GM12878 (cell line): Measurements from ENCODE around the gene CASK.

Source experiments
- CTCF ChIP-seq, 3 experiments: IDR thresholded peaks in 2 of 3; conservative IDR thresholded peaks in 1 of 3; 2 replicates each; pipeline ENCODE4 v1.5.1; 2011; ENCODE audit warnings: low read depth in 3 of 3, low read length in 3 of 3, mild to moderate bottlenecking in 3 of 3, control low read depth in 2 of 3, moderate library complexity in 2 of 3, inconsistent platforms in 1 of 3, mixed read lengths in 1 of 3; ENCODE audit not compliant: control insufficient read depth in 2 of 3, insufficient read depth in 1 of 3; ENCODE audit errors: extremely low read depth in 1 of 3
- EGR1 ChIP-seq, 2 experiments: IDR thresholded peaks; 1 replicate in 1 of 2; 2 replicates in 1 of 2; pipeline ENCODE4 v1.6.1; 2011 to 2012; ENCODE audit warnings: low read depth in 2 of 2, low read length in 2 of 2, borderline replicate concordance in 1 of 2, mild to moderate bottlenecking in 1 of 2, moderate library complexity in 1 of 2
- JUNB ChIP-seq: IDR thresholded peaks from 2 replicates; pipeline ENCODE4 v1.6.1; 2016; ENCODE audit warnings: antibody characterized with exemption, mild to moderate bottlenecking
- NBN ChIP-seq: fragments of 450-650 bp; IDR thresholded peaks from 2 replicates; pipeline ENCODE4 v1.6.1; 2016
- POLR2AphosphoS5 ChIP-seq: IDR thresholded peaks from 2 replicates; pipeline ENCODE4 v1.6.1; 2011; ENCODE audit warnings: mild to moderate bottlenecking, low read length, inconsistent platforms
- RAD51 ChIP-seq: fragments of 450-650 bp; IDR thresholded peaks from 2 replicates; pipeline ENCODE4 v1.6.1; 2016; ENCODE audit warnings: moderate library complexity, mild to moderate bottlenecking, inconsistent platforms
- SIN3A ChIP-seq: IDR thresholded peaks from 2 replicates; pipeline ENCODE4 v1.6.1; 2012; ENCODE audit warnings: low read depth, low read length, improper control_type of control experiment
- SMC3 ChIP-seq: IDR thresholded peaks from 2 replicates; pipeline ENCODE4 v1.6.1; 2011; ENCODE audit warnings: low read length, improper control_type of control experiment, borderline replicate concordance
- SUZ12 ChIP-seq: fragments of 200-600 bp; sonication (generic); IDR thresholded peaks from one replicate; pipeline ENCODE4 v1.6.1; 2018; ENCODE audit warnings: antibody characterized with exemption, mild to moderate bottlenecking; ENCODE audit not compliant: unreplicated experiment
- TAF1 ChIP-seq: IDR thresholded peaks from 2 replicates; pipeline ENCODE4 v1.6.1; 2011; ENCODE audit warnings: mild to moderate bottlenecking, low read depth, low read length, borderline replicate concordance
- ZBED1 ChIP-seq: IDR thresholded peaks from 2 replicates; pipeline ENCODE4 v1.6.1; 2016; ENCODE audit warnings: borderline replicate concordance

GRCh38 chrX:41895826-41896225, 27.5 kb downstream of the CASK start:
- no peak for TF ChIP-seq TAF1
- TF ChIP-seq CTCF (IDR thresholded peaks at IDR 0.05 in 2 of 3, conservative IDR thresholded peaks at IDR 0.05 in 1 of 3; ENCODE audit: control insufficient read depth in 2 of 3, extremely low read depth in 1 of 3, insufficient read depth in 1 of 3, low read depth in 3 of 3, low read length in 3 of 3), result no peak
- TF ChIP-seq NBN, result no peak
- TF ChIP-seq POLR2AphosphoS5, result no peak
- no peak for TF ChIP-seq JUNB
- no peak for TF ChIP-seq ZBED1
- TF ChIP-seq SUZ12, result no peak
- no peak for TF ChIP-seq RAD51
- TF ChIP-seq EGR1 (IDR thresholded peaks at IDR 0.05; ENCODE audit: borderline replicate concordance in 1 of 2, low read depth in 2 of 2, low read length in 2 of 2), result no peak
- no peak for TF ChIP-seq SIN3A
- no peak for TF ChIP-seq SMC3
